Activated naive CD4-positive, alpha-beta T cell treated with anti-CD3 and anti-CD28 coated beads, Interleukin-2, amount 50 U/mL, for 24 hours (primary cell): ENCODE results near the gene CD300E.

Experiments used
- H3K27ac Mint-ChIP-seq: one replicate; pipeline ENCODE4 v1.8.0; 2021; ENCODE audit warnings: mild to moderate bottlenecking, mixed read lengths
- H3K27me3 Mint-ChIP-seq: one replicate; pipeline ENCODE4 v1.8.0; 2021; ENCODE audit warnings: mixed read lengths
- H3K36me3 Mint-ChIP-seq: one replicate; pipeline ENCODE4 v1.8.0; 2021; ENCODE audit warnings: mixed read lengths
- H3K4me1 Mint-ChIP-seq: one replicate; pipeline ENCODE4 v1.8.0; 2021; ENCODE audit warnings: mixed read lengths
- H3K4me3 Mint-ChIP-seq: one replicate; pipeline ENCODE4 v1.8.0; 2021; ENCODE audit warnings: mild to moderate bottlenecking, mixed read lengths
- H3K9me3 Mint-ChIP-seq: one replicate; pipeline ENCODE4 v1.8.0; 2021; ENCODE audit warnings: mixed read lengths

The CD300E gene

DNA sequence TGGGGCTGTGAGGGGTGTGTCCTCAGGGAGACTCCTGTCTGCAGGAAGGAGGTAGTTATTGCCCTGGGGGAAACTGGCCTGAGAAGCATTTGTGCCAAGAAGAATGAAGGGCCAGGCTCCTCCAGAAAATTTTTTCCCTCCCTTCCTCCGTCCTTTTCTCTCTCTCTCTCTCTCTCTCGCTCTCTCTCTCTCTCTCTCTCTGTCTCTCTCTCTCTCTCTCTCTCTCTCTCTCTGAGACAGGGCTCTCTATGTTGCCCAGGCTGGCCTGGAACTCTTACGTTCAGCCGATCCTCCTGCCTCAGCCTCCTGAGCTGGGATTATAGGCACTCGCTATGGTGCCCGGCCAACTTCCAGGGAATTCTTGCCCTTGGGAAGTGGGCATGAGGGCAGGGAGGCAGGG, 11.5 kb downstream of the CD300E start:
- Mint-ChIP-seq H3K27ac (no peak overlapping the region), H3K36me3 (no peaks in the 10 kb centered on the region), H3K27me3 (peaks cover 4% of the 10 kb centered on the region), H3K4me3 (no peak overlapping the region), H3K4me1 (no peaks in the 10 kb centered on the region), H3K9me3 (no peaks in the 10 kb centered on the region)

DNA sequence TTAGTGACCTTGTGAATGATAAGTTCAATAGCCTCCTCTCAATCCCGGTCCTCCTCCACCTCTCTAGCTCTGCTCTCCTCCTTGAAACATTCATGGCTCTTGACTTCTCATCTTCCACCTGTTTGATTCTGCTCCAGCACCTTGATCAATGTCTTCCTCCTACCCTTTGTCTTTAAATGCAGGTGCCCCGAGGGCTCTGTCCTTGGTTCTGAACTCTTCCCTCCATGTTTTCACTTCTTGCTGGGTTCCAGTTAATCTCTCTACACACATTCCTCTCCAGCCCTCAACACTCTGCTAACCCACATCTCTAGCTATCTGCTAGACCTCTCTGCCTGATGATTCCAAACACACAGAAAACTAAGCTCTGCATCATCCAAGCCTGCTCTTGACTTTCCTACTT, 13.4 kb downstream of the CD300E start:
- no peak overlapping the region for H3K27ac Mint-ChIP-seq
- no peak overlapping the region for H3K4me3 Mint-ChIP-seq
- no peaks in the 10 kb centered on the region for H3K36me3 Mint-ChIP-seq
- H3K27me3 Mint-ChIP-seq, result peaks cover 4% of the 10 kb centered on the region
- no peaks in the 10 kb centered on the region for H3K9me3 Mint-ChIP-seq
- no peaks in the 10 kb centered on the region for H3K4me1 Mint-ChIP-seq

DNA sequence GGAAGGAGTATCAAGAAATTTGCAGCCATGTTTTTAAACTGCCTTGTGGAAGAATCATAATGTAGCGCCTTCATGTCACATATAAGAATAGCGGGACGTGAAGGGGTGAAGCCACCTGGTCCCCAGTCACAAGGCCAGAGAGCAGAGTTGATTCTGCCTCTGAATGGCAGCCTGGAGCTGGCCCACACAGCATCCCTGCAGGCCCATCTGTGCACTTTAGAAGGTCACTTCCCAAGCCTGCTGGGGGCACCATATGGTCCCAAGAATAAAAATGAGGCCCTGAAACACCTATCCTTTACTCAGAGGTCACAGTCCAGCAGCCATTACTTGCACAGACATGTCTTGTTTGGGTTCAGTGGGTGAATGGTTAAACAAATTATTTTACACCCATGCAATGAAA, 15.0 kb downstream of the CD300E start:
- H3K27ac Mint-ChIP-seq, result no peak overlapping the region
- H3K4me3 Mint-ChIP-seq, result no peak overlapping the region

DNA sequence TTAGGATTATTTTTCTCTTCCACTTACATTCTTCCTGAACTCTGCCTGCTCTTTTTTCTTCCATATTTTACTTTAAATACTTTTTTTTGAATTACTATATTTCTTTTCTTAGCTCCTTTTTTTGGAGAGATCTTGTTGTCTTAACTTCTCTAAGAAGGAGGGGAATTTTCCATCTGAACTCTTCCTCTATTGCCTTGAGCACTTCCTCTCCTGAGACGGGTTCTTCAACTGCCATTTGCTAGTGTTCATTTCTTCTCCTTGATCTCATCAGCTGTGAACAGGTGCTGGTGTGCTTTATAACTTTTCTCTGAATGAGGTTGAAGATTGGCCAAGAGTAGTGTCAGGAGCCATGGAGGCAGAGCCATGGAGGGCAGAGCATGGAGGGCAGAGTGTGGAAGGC, 16.3 kb downstream of the CD300E start:
- H3K27me3 Mint-ChIP-seq, result peaks cover 4% of the 10 kb centered on the region
- no peaks in the 10 kb centered on the region for H3K9me3 Mint-ChIP-seq
- H3K27ac Mint-ChIP-seq, result peak overlapping the region; percentile 3
- no peaks in the 10 kb centered on the region for H3K36me3 Mint-ChIP-seq
- H3K4me3 Mint-ChIP-seq, result no peak overlapping the region
- peaks cover 11% of the 10 kb centered on the region for H3K4me1 Mint-ChIP-seq

More for the DNA sequence above, 15.0 kb downstream of the CD300E start:
- H3K27me3 Mint-ChIP-seq, result peaks cover 4% of the 10 kb centered on the region
- H3K4me1 Mint-ChIP-seq, result peaks cover 2% of the 10 kb centered on the region
- no peaks in the 10 kb centered on the region for H3K9me3 Mint-ChIP-seq
- H3K36me3 Mint-ChIP-seq, result no peaks in the 10 kb centered on the region

DNA sequence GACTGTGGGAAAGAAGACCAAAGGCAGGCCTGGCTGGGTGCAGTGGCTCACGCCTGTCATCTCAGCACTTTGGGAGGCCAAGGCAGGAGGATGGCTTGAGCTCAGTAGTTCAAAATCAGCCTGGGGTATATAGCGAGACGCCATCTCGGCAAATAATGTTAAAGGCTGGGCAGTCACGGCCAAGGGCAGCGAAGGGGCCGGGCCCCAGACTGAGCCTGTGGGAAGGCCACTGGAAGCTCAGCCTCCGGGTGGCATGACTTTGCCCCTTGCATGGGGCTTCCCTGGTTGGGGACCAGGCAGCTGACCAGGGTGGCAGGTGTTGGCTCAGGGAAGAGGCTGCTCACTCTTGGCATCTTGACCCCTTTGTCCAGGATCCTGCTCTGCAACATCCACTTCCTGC, 17.5 kb downstream of the CD300E start:
- Mint-ChIP-seq H3K4me3 (no peak overlapping the region), H3K4me1 (peaks cover 13% of the 10 kb centered on the region), H3K27ac (no peak overlapping the region), H3K36me3 (no peaks in the 10 kb centered on the region), H3K27me3 (peaks cover 4% of the 10 kb centered on the region), H3K9me3 (no peaks in the 10 kb centered on the region)

DNA sequence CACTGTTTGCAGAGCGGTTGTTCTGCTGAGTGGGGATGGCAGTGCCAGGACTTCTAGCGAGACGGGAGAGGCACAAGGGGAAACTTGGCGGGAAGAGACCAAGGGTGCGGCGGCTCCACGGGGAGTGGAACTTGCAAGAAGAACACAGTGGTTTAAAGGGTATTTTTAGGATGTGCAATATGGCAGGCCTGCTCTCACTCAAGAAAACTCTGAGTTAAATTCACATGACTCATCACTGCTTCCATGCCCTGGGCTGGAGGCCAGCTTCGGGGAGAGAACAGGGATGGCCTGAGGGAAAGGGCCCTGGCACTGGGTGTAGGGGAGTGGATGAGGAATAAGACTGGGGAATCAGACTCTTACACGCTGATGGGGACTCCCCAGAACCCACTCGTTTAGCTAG, 18.2 kb downstream of the CD300E start:
- no peak overlapping the region for H3K4me3 Mint-ChIP-seq
- no peaks in the 10 kb centered on the region for H3K9me3 Mint-ChIP-seq
- H3K36me3 Mint-ChIP-seq, result no peaks in the 10 kb centered on the region
- H3K27ac Mint-ChIP-seq, result no peak overlapping the region
- H3K27me3 Mint-ChIP-seq, result peaks cover 4% of the 10 kb centered on the region
- H3K4me1 Mint-ChIP-seq, result peaks cover 13% of the 10 kb centered on the region

DNA sequence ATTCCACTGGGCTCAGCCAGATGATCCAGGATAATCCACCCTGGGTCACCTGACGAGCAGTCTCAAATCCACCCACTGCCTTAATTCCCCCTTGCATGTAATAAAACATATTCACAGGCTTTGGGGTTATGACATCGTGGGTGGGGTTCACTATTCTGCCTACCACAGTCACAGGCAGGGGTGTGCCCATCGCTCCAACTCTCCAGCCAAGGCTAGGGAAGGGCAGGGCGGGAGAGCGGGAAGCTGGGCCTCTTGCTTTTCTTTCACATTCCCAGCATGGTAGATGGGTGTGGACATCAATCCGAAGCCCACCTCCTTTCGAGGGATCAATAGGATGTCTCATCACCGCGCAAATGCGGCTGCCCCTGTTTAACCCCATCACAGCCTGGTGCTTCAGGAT, 18.8 kb downstream of the CD300E start:
- H3K9me3 Mint-ChIP-seq, result no peaks in the 10 kb centered on the region
- peaks cover 14% of the 10 kb centered on the region for H3K4me1 Mint-ChIP-seq
- H3K27me3 Mint-ChIP-seq, result peaks cover 4% of the 10 kb centered on the region
- H3K27ac Mint-ChIP-seq, result no peak overlapping the region
- no peaks in the 10 kb centered on the region for H3K36me3 Mint-ChIP-seq
- no peak overlapping the region for H3K4me3 Mint-ChIP-seq

DNA sequence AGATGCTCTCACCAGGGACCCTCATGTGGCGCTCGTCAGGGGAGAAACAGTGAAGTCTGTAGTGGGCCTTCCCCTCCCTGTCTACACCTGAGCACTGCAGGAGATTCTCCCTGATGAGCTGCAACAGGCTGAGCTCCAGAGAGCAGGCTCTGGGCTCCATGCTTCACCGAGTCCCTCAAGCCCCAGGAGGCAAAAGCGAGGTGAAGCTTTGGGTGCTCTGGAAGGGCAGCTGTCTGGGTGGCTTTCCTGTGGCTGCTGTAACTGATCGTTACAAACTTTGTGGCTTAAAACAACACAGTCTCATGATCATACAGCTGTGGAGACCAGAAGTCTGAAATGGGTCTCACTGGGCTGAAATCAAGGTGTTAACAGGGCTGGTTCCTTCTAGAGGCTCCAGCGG, 19.3 kb downstream of the CD300E start:
- Mint-ChIP-seq H3K27me3 (peaks cover 6% of the 10 kb centered on the region), H3K27ac (no peak overlapping the region), H3K4me1 (peaks cover 19% of the 10 kb centered on the region), H3K4me3 (no peak overlapping the region), H3K36me3 (no peaks in the 10 kb centered on the region), H3K9me3 (no peaks in the 10 kb centered on the region)

DNA sequence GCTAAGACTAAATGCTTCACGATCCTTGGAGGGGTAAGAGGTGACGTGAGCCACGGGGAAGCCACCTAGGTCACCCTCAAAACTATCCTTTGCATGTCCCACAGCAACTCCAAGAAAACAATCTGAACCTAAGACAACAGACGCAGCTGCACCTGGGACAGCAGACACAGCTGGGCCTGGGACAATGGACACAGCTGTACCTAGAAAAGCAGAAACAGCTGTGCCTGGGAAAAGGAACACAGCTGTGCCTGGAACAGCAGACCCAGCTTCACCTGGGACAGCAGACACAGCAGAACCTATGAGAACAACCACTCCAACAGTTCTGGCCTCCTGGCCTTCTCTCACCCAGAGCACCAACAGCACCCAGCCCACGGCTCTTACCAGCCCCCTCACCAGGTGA, 19.8 kb downstream of the CD300E start:
- Mint-ChIP-seq H3K27me3 (peaks cover 6% of the 10 kb centered on the region), H3K4me1 (peaks cover 24% of the 10 kb centered on the region), H3K36me3 (no peaks in the 10 kb centered on the region), H3K27ac (no peak overlapping the region), H3K4me3 (no peak overlapping the region), H3K9me3 (no peaks in the 10 kb centered on the region)

DNA sequence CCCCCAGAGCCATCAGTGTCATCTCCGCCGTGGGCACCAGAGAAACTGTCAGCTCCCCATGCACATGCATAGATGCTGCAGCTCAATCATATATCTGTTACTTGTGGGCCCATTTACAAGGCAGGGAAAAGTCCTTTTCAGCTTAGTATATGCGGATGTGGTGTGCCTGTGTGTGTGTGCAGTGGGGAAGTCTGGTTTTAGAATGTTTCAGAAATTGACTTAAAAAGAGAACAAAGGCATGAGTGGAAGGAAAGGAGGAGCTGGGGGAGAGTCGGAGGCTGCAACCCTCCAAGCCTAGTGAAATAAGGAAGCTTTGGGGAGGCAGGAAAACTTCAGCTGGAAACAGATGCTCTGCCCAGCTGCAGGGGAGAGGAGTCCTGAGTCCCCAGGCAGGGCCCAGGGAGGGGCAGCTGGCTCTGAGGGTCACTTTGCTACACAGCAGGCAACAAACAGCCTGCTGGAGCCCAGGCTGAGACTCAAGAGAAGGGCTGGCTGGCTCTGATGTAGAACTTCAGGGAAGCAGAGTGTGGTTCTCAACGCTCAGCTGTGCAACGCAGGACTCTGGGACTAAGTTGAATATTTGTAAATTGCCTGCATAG, 20.4 kb downstream of the CD300E start:
- Mint-ChIP-seq H3K27me3 (peaks cover 6% of the 10 kb centered on the region), H3K4me3 (no peak overlapping the region), H3K9me3 (no peaks in the 10 kb centered on the region), H3K27ac (peak overlapping the region; percentile 2), H3K36me3 (no peaks in the 10 kb centered on the region), H3K4me1 (peaks cover 29% of the 10 kb centered on the region)

DNA sequence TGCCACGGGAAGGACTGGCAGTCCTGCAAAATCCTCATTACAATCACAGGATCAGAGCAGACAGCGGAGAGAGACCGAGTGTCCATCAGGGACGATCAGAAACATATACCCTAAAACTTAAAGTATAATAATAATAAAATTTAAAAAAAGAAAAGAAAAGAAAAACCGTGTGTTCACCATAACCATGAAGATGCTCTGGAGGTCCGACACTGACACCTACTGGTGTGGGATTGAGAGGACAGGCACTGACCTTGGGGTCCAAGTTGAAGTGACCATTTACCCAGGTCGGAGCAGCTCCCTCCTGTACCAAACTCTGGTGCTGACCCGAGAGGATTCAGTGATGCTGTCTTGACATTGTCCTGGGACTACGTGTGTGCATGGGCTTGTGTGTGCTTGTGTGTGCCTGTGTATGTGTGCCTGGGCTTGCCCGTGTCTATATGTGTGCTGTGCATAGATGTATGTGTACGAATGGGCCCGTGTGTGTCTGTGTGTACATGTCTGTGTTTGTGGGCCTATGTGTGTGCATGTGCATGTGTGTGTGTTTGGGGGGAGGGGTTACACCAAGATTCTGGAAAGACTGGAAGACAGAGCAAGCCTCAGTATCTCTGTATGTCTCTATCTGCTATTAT, 21.5 kb downstream of the CD300E start:
- H3K4me1 Mint-ChIP-seq, result peaks cover 29% of the 10 kb centered on the region
- no peaks in the 10 kb centered on the region for H3K9me3 Mint-ChIP-seq
- H3K4me3 Mint-ChIP-seq, result no peak overlapping the region
- H3K27me3 Mint-ChIP-seq, result peaks cover 4% of the 10 kb centered on the region
- H3K36me3 Mint-ChIP-seq, result no peaks in the 10 kb centered on the region
- H3K27ac Mint-ChIP-seq, result no peak overlapping the region

DNA sequence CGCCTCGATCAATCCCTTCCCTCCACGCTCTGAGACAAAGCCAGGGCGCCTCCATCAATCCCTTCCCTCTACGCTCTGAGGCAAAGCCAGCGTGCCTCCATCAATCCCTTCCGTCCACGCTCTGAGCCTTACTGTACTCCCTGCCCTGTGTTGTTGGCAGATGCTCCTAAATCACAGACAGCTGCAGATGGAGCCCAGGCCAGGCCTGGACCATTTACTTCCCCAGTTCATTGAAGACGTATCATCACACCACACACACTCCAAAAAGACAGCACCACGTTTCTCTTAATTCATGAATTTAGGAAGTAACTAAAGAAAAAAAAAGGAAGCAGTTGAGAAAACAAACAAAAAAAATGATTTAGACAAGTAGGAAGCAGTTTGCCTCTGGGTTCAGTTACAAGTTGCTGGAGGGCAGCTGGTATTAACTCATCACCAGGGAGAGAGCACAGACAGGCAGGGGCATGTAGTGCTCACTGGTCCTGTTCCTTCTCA, 24.0 kb downstream of the CD300E start:
- peaks cover 29% of the 10 kb centered on the region for H3K4me1 Mint-ChIP-seq
- peak overlapping the region; percentile 33 for H3K27ac Mint-ChIP-seq
- H3K36me3 Mint-ChIP-seq, result no peaks in the 10 kb centered on the region
- peaks cover 2% of the 10 kb centered on the region for H3K27me3 Mint-ChIP-seq
- H3K9me3 Mint-ChIP-seq, result no peaks in the 10 kb centered on the region
- no peak overlapping the region for H3K4me3 Mint-ChIP-seq

DNA sequence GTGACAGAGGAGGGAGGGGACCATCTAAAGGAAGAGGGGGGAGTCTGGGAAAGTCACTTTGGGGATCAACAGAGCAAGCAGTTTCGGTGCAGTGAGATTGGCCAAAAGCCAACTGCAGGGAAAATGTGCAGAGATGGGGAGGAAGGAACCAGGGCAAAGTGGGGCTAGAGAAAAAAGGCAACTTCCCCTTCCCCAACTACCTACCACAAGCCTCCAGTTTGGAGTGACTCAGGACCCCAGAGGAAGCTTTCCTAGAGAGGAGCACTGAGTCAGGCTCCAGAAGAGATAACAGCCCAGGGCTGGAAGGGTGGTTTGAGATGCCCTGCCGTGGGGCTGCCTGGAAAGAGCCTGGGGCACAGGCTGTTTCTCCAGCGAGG, 24.5 kb downstream of the CD300E start:
- H3K27me3 Mint-ChIP-seq, result peaks cover 2% of the 10 kb centered on the region
- no peak overlapping the region for H3K27ac Mint-ChIP-seq
- no peaks in the 10 kb centered on the region for H3K36me3 Mint-ChIP-seq
- H3K4me3 Mint-ChIP-seq, result no peak overlapping the region
- no peaks in the 10 kb centered on the region for H3K9me3 Mint-ChIP-seq
- H3K4me1 Mint-ChIP-seq, result peaks cover 29% of the 10 kb centered on the region

DNA sequence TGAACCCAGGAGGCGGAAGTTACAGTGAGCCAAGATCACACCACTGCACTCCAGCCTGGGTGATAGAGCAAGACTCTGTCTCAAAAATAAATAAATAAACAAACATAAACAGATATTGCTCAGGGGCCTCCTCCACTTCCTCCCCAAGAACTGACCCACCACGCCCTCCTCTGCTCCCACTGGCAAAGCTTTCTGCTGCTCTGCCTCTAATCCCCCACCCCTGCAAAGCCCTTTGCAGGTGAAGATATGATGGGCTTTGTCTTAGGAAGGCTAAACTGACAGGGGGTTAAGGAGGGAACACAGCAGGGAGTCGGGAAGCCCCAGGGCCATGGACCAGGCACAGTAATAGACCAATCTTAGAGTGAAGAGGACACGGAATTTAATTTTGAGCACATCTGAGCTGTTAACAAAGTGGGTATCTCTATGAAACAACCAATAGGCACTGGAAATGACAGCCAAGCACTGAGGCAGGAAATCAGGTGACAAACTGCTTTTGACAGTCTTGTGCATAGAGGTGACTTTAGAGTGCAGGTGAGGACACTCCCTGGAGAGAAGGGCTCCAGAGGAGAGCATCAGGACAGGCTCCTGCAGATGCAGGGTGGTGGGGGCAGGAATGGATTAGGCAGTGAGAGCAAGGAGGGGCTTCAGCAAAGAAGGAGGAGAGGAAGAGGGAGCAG, 25.1 kb downstream of the CD300E start:
- H3K4me1 Mint-ChIP-seq, result peaks cover 27% of the 10 kb centered on the region
- peak overlapping the region; percentile 26 for H3K4me3 Mint-ChIP-seq
- H3K9me3 Mint-ChIP-seq, result no peaks in the 10 kb centered on the region
- no peaks in the 10 kb centered on the region for H3K36me3 Mint-ChIP-seq
- peak overlapping the region; percentile 8 for H3K27ac Mint-ChIP-seq
- H3K27me3 Mint-ChIP-seq, result peaks cover 2% of the 10 kb centered on the region

DNA sequence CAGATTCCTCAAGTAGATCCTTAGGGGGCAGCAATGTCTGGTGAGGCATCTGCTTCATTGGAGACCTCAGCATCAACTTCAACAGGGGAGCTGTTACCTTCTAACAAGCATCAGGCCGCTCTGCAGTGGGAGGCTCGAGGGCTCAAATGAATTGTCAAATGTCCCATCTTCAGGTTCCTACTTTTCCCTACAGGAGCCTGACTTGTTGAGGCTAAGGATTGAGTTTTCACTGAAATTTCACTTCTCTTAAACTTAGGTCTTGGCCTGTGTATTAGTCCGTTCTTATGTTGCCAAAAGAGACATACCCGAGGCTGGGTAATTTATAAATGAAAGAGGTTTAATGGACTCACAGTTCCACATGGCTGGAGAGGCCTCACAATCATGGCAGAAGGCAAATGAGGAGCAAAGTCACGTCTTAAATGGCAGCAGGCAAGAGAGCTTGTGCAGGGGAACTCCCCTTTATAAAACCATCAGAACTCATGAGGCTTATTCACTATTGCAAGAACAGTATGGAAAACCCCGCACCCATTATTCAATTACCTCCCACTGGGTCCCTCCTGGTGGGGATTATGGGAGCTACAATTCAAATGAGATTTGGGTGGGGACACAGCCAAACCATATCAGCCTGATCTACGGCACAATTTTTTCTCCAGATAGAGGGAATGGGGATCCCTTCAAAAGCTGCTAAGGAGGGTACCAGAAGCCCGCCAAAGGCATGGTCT, 26.3 kb downstream of the CD300E start:
- no peaks in the 10 kb centered on the region for H3K36me3 Mint-ChIP-seq
- peaks cover 29% of the 10 kb centered on the region for H3K4me1 Mint-ChIP-seq
- H3K27me3 Mint-ChIP-seq, result peaks cover 2% of the 10 kb centered on the region
- no peak overlapping the region for H3K27ac Mint-ChIP-seq
- H3K4me3 Mint-ChIP-seq, result no peak overlapping the region
- H3K9me3 Mint-ChIP-seq, result no peaks in the 10 kb centered on the region
